Measurements from ENCODE around the gene DACH1.

The DACH1 gene

DNA sequence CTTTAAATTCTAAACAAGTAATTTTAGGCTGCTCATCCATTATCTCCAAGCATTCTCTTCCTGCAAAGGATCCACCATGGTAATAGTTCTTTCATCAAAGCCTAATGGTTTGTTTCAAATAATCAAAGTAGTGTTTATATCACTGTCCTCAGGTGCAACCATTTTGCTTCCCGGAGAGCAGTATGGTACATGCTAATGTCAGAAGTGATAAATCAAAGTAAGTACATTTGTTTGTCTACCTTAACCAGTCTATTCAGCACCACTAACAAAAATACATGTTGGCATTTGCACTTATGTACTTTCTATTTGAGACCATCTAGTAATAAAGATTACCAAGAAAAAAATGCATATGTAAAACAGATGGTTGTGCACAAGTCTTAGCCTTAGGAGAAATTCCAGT is 37.5 kb downstream of the DACH1 start:
- H3K36me3 ChIP-seq (ENCODE audit: control insufficient read depth, insufficient read depth, low read length), result no peaks in the 10 kb centered on the region
- no peak for DNase-seq (ENCODE audit: low read depth, low spot score)
- no peaks in the 10 kb centered on the region for H3K27me3 ChIP-seq (ENCODE audit: control insufficient read depth, insufficient read depth, low read length)
- no peak overlapping the region for H3K27ac ChIP-seq (ENCODE audit: low read length)
- H3K4me1 ChIP-seq (ENCODE audit: control insufficient read depth, insufficient read depth, low read length), result no peaks in the 10 kb centered on the region
- no CpG with 5 or more reads among the region's 1 CpG for WGBS (ENCODE audit: insufficient coverage, insufficient read length)
- no peak overlapping the region for H3K4me3 ChIP-seq (ENCODE audit: low read length)
- H3K9me3 ChIP-seq (ENCODE audit: control insufficient read depth, insufficient read depth, low read length), result no peaks in the 10 kb centered on the region

- H3K4me3 ChIP-seq (ENCODE audit: low read length), result no peak overlapping the region
- H3K9me3 ChIP-seq (ENCODE audit: control insufficient read depth, insufficient read depth, low read length), result no peaks in the 10 kb centered on the region
- WGBS (ENCODE audit: insufficient coverage, insufficient read length), result no CpG with 5 or more reads among the region's 2 CpGs
- no peaks in the 10 kb centered on the region for H3K4me1 ChIP-seq (ENCODE audit: control insufficient read depth, insufficient read depth, low read length)
- DNase-seq (ENCODE audit: low read depth, low spot score), result no peak
- no peaks in the 10 kb centered on the region for H3K36me3 ChIP-seq (ENCODE audit: control insufficient read depth, insufficient read depth, low read length)
- H3K27ac ChIP-seq (ENCODE audit: low read length), result no peak overlapping the region
- no peaks in the 10 kb centered on the region for H3K27me3 ChIP-seq (ENCODE audit: control insufficient read depth, insufficient read depth, low read length)
Measured at GRCh38 chr13:71828564-71828963, 38.4 kb downstream of the DACH1 start.

GRCh38 chr13:71828117-71828516 is 38.9 kb downstream of the DACH1 start:
- no CpG with 5 or more reads among the region's 6 CpGs for WGBS (ENCODE audit: insufficient coverage, insufficient read length)
- Histone ChIP-seq H3K4me3 (ENCODE audit: low read length) (no peak overlapping the region), H3K27me3 (ENCODE audit: control insufficient read depth, insufficient read depth, low read length) (no peaks in the 10 kb centered on the region), H3K36me3 (ENCODE audit: control insufficient read depth, insufficient read depth, low read length) (no peaks in the 10 kb centered on the region), H3K27ac (ENCODE audit: low read length) (no peak overlapping the region), H3K4me1 (ENCODE audit: control insufficient read depth, insufficient read depth, low read length) (no peaks in the 10 kb centered on the region), H3K9me3 (ENCODE audit: control insufficient read depth, insufficient read depth, low read length) (no peaks in the 10 kb centered on the region)
- DNase-seq (ENCODE audit: low read depth, low spot score), result no peak

DNA sequence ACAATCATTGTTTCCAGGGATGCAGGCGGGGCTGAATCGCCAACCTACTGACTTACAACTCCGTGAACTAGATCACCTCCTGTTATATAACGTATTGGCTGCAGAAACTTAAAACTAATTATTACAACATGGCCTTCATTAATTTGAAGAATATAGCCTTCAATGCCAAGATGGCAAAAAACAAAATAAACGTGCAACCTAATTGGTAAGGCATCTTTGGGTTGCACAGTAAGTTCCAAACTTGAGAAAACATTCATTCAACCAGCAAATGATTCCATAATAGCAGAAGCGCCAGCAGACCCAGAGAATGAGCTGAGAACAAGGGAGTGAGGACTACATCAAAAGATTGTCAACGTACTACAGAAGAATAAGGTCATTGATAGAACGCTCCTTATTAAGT is 39.8 kb downstream of the DACH1 start:
- no peaks in the 10 kb centered on the region for H3K9me3 ChIP-seq (ENCODE audit: control insufficient read depth, insufficient read depth, low read length)
- H3K4me1 ChIP-seq (ENCODE audit: control insufficient read depth, insufficient read depth, low read length), result no peaks in the 10 kb centered on the region
- H3K27ac ChIP-seq (ENCODE audit: low read length), result no peak overlapping the region
- no peaks in the 10 kb centered on the region for H3K36me3 ChIP-seq (ENCODE audit: control insufficient read depth, insufficient read depth, low read length)
- no peak overlapping the region for H3K4me3 ChIP-seq (ENCODE audit: low read length)
- H3K27me3 ChIP-seq (ENCODE audit: control insufficient read depth, insufficient read depth, low read length), result no peaks in the 10 kb centered on the region
- WGBS (ENCODE audit: insufficient coverage, insufficient read length), result no CpG with 5 or more reads among the region's 8 CpGs
- no peak for DNase-seq (ENCODE audit: low read depth, low spot score)

- Histone ChIP-seq H3K4me1 (ENCODE audit: control insufficient read depth, insufficient read depth, low read length) (no peaks in the 10 kb centered on the region), H3K4me3 (ENCODE audit: low read length) (no peak overlapping the region), H3K9me3 (ENCODE audit: control insufficient read depth, insufficient read depth, low read length) (no peaks in the 10 kb centered on the region), H3K36me3 (ENCODE audit: control insufficient read depth, insufficient read depth, low read length) (no peaks in the 10 kb centered on the region), H3K27me3 (ENCODE audit: control insufficient read depth, insufficient read depth, low read length) (no peaks in the 10 kb centered on the region), H3K27ac (ENCODE audit: low read length) (no peak overlapping the region)
- no peak for DNase-seq (ENCODE audit: low read depth, low spot score)
- WGBS (ENCODE audit: insufficient coverage, insufficient read length), result no CpG with 5 or more reads among the region's 3 CpGs
Measured at GRCh38 chr13:71820699-71821098, 46.3 kb downstream of the DACH1 start.

- no peak for DNase-seq (ENCODE audit: low read depth, low spot score)
- Histone ChIP-seq H3K4me3 (ENCODE audit: low read length) (no peak overlapping the region), H3K27ac (ENCODE audit: low read length) (no peak overlapping the region), H3K27me3 (ENCODE audit: control insufficient read depth, insufficient read depth, low read length) (no peaks in the 10 kb centered on the region), H3K9me3 (ENCODE audit: control insufficient read depth, insufficient read depth, low read length) (no peaks in the 10 kb centered on the region), H3K4me1 (ENCODE audit: control insufficient read depth, insufficient read depth, low read length) (no peaks in the 10 kb centered on the region), H3K36me3 (ENCODE audit: control insufficient read depth, insufficient read depth, low read length) (no peaks in the 10 kb centered on the region)
- WGBS (ENCODE audit: insufficient coverage, insufficient read length), result no CpG with 5 or more reads among the region's 1 CpG
Measured at GRCh38 chr13:71817335-71817734, 49.7 kb downstream of the DACH1 start.

DNA sequence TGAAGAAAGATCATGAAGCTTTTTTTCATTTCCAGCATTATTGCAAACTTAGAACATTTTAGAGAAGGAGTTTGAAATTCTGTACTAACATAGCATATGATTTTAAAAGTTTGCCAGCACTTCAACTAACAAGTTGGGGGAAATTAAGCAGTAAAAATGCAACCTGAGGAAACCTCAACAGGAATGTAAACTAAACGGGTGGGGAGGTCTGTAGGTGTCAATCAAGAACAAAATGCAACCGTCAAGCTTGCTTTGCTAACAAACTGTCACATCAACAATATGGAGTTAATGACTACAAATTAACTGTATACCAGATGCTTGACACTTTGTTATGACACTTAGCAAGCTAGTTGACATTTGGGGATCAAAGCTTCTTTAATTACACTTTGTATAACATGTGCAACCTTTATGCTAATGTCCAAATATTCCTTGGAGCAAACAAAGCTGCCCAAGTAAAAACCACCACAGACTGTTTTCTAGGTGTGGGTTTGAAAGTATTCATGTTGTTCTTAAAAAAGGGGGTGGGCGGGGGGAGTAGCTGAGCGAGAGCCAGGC is 52.1 kb downstream of the DACH1 start:
- Histone ChIP-seq H3K4me1 (ENCODE audit: control insufficient read depth, insufficient read depth, low read length) (no peaks in the 10 kb centered on the region), H3K36me3 (ENCODE audit: control insufficient read depth, insufficient read depth, low read length) (no peaks in the 10 kb centered on the region), H3K4me3 (ENCODE audit: low read length) (no peak overlapping the region), H3K9me3 (ENCODE audit: control insufficient read depth, insufficient read depth, low read length) (no peaks in the 10 kb centered on the region), H3K27ac (ENCODE audit: low read length) (no peak overlapping the region), H3K27me3 (ENCODE audit: control insufficient read depth, insufficient read depth, low read length) (no peaks in the 10 kb centered on the region)
- no CpG with 5 or more reads among the region's 4 CpGs for WGBS (ENCODE audit: insufficient coverage, insufficient read length)
- DNase-seq (ENCODE audit: low read depth, low spot score), result no peak

DNA sequence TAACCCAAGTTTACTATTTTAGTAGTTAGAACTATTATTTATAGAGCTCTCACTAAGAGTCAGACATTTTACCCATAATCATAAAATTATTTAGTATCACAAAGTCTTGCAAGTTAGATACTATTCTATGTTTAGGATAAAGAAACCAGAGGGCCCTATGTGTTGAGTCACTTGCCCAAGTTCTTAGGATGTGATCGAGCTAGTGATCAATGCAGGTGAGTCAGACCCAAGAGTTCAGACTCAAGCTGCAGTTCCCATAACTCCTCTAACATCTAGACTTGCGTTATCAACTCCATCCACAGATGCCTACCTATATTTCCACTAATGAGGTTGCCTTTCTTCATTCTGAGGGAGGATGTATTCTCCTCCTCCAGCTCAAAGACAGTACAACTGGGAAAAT is 53.8 kb downstream of the DACH1 start:
- H3K27me3 ChIP-seq (ENCODE audit: control insufficient read depth, insufficient read depth, low read length), result no peaks in the 10 kb centered on the region
- H3K36me3 ChIP-seq (ENCODE audit: control insufficient read depth, insufficient read depth, low read length), result no peaks in the 10 kb centered on the region
- no peaks in the 10 kb centered on the region for H3K9me3 ChIP-seq (ENCODE audit: control insufficient read depth, insufficient read depth, low read length)
- H3K4me1 ChIP-seq (ENCODE audit: control insufficient read depth, insufficient read depth, low read length), result no peaks in the 10 kb centered on the region
- no peak overlapping the region for H3K27ac ChIP-seq (ENCODE audit: low read length)
- no CpG with 5 or more reads among the region's 2 CpGs for WGBS (ENCODE audit: insufficient coverage, insufficient read length)
- no peak overlapping the region for H3K4me3 ChIP-seq (ENCODE audit: low read length)
- DNase-seq (ENCODE audit: low read depth, low spot score), result no peak

GRCh38 chr13:71811344-71811743 is 55.7 kb downstream of the DACH1 start:
- no CpG with 5 or more reads among the region's 2 CpGs for WGBS (ENCODE audit: insufficient coverage, insufficient read length)
- H3K27me3 ChIP-seq (ENCODE audit: control insufficient read depth, insufficient read depth, low read length), result no peaks in the 10 kb centered on the region
- no peaks in the 10 kb centered on the region for H3K9me3 ChIP-seq (ENCODE audit: control insufficient read depth, insufficient read depth, low read length)
- H3K27ac ChIP-seq (ENCODE audit: low read length), result no peak overlapping the region
- H3K36me3 ChIP-seq (ENCODE audit: control insufficient read depth, insufficient read depth, low read length), result no peaks in the 10 kb centered on the region
- no peaks in the 10 kb centered on the region for H3K4me1 ChIP-seq (ENCODE audit: control insufficient read depth, insufficient read depth, low read length)
- no peak for DNase-seq (ENCODE audit: low read depth, low spot score)
- H3K4me3 ChIP-seq (ENCODE audit: low read length), result no peak overlapping the region

DNA sequence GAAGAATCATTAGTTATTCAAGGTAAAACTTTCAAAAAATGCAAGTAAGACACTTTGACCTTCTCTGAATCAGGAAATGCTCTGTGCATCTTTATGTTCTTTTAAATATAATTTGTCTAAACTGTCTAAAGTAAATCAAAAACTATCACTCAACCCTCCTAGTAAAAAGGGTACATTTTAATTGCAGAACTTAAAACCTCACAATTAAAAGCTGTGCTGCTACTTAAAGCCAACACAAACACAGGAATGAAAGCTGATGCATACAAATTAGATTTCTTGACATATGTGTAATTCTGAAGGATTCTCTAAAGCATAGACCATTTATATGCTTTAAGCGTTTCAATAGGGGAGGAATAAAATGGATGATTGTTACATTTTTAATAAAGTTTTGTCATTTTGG is 58.3 kb downstream of the DACH1 start:
- DNase-seq (ENCODE audit: low read depth, low spot score), result no peak

GRCh38 chr13:71806886-71807285 is 60.1 kb downstream of the DACH1 start:
- no peaks in the 10 kb centered on the region for H3K36me3 ChIP-seq (ENCODE audit: control insufficient read depth, insufficient read depth, low read length)
- no peaks in the 10 kb centered on the region for H3K27me3 ChIP-seq (ENCODE audit: control insufficient read depth, insufficient read depth, low read length)
- DNase-seq (ENCODE audit: low read depth, low spot score), result no peak
- H3K27ac ChIP-seq (ENCODE audit: low read length), result no peak overlapping the region
- no CpG with 5 or more reads among the region's 2 CpGs for WGBS (ENCODE audit: insufficient coverage, insufficient read length)
- no peak overlapping the region for H3K4me3 ChIP-seq (ENCODE audit: low read length)
- no peaks in the 10 kb centered on the region for H3K4me1 ChIP-seq (ENCODE audit: control insufficient read depth, insufficient read depth, low read length)
- no peaks in the 10 kb centered on the region for H3K9me3 ChIP-seq (ENCODE audit: control insufficient read depth, insufficient read depth, low read length)

More for the DNA sequence above, 58.3 kb downstream of the DACH1 start:
- no peak overlapping the region for H3K4me3 ChIP-seq (ENCODE audit: low read length)
- H3K27ac ChIP-seq (ENCODE audit: low read length), result no peak overlapping the region
- WGBS (ENCODE audit: insufficient coverage, insufficient read length), result no CpG with 5 or more reads among the region's 1 CpG
- H3K27me3 ChIP-seq (ENCODE audit: control insufficient read depth, insufficient read depth, low read length), result no peaks in the 10 kb centered on the region
- H3K9me3 ChIP-seq (ENCODE audit: control insufficient read depth, insufficient read depth, low read length), result no peaks in the 10 kb centered on the region
- H3K4me1 ChIP-seq (ENCODE audit: control insufficient read depth, insufficient read depth, low read length), result no peaks in the 10 kb centered on the region
- no peaks in the 10 kb centered on the region for H3K36me3 ChIP-seq (ENCODE audit: control insufficient read depth, insufficient read depth, low read length)
